ENCODE measurements around the gene DRAXIN. TPM values are rescaled to one million over a fixed set of nuclear protein-coding genes. Genes with fewer than 3 reads are reported as not detected.

DRAXIN gene
- total RNA-seq: under 0.01 and 0.12 TPM in 2 replicates

GRCh38 chr1:11691302-11691914 is at the start of gene DRAXIN:
DRAXIN (plus strand) TSS chr1:11691710; CDS start chr1:11706259, 14,549 bp downstream.

DNA sequence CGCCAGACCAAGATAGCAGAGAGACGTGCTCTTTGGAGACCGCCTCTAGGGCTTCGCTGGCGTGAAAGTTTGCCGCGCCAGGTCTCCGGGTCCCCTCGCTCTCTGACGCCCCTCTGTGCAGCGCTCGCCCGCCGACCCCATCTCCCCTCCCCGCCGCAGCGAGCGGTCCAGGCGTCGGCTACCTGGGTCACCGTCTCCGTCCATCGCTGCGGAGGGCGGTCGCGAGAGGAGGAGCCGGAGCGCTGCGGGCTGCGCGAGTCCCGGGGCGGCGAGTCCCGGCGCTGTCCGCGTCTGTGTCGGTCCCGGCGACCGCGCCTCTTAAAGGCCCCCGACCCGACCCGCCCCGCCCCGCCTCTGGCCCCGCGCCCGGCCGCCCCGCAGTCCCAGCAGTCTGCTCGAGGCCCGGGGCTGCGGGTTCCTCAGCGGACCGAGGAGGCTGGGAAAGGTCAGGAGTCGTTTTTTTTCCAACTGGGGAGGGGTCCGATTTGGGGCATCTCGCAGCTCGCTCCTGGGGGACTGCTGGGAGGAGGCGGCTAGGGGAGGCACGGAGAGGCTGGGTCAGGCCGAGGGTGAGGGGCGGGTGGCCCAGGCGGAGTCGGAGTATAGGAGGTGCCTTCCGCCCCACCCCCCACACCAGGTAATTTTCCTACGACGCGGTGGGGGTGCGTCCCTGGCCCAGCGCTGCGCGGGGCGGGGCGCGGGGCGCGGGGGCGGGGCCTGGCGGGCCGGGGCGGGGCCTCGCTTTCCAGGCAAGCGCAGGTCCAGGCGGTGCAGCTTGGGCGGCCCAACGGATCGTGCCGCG is 37.2 kb upstream of the DRAXIN start, which contains the start of the genes FBXO2 and FBXO44:
FBXO2 (minus strand) TSS at position 293 of the 802 bp plus-strand sequence; CDS start at position 204, 89 bp downstream.
FBXO44 (plus strand) TSS at position 741 of the 802 bp plus-strand sequence. CDS start 959 bp downstream, outside the sequence.

DNA sequence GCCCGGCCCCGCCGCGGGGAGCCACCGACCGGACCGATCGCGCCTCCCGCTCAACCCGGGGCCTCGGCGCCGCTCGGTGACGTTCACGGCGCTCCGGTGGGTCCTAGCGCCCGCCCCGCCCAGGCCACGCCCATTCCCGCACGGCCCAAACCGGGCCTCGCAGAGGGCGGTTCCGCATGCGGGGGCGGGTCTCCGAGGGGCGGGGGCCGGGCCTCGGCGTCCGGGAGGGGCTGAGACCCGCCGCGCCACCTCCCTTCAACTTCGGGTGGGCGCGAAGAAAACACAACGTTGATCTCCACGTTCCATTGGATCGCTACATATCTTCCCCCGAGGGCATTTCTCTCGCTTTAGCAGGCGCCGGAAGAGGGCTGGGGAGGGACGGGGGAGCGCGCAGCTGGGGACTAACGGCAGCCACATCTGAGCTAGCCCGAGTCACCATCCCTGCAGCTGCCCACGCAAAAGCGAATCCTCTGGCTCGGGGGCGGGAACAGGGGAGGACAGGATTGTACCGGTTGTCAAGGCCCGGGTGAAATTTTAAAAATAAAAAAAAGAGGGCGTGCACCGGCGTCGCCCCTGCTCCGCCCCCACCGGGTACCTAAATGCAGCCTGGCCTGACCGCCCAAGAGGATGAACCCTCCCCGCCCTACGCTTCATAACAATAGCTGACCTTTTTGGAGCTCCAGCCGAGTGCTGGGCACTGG is 10.3 kb upstream of the DRAXIN start, which contains the start of gene MAD2L2:
MAD2L2 (minus strand) TSS at position 78 of the 701 bp plus-strand sequence. CDS start 547 bp downstream, outside the sequence.

DNA sequence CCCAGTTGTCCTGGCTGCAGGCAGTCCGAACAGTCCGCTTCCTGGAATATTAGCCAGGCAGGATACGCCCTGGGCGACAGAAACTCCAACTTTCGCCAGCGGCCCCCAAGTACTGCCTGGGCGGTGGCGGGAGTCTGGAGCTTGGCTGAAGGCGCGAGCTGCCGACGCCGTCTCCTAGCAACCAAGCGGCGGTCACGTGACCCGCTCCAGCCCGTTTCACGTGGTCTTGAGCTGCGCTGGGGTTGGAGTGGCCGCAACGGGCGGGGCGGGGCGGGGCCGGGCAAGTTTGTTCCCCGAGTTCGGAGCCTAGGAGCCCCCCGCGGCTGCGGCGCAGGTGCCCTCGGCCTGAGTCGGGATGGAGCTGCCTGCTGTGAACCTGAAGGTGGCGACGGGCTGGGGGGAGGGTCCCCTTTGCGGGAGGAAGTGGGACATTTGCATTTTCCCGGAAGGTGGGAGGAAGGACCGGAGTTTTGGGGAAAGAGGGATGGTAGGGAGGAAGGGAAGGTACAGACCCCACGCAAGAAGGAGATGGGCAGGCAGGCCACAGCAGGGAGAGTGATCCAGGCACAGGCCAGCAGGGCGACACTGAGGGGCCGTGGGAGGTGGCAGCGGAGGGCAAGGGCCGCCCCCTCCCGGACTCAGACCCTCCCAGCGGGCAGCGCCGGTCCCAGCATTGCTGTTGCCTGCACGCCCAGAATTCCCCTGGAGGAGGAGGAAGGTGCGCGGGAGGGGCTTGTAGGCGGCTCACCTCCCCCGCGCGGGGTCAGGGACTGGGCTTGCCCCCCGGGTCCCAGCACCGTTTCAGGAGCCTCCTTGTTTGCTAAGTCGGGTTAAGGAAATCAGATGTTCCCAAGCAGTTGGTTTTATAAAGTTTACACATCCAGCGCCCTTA is 44.6 kb downstream of the DRAXIN start, which contains the start of gene AGTRAP:
AGTRAP (plus strand) TSS at position 283 of the 892 bp plus-strand sequence; CDS start at position 356, 73 bp downstream.

GRCh38 chr1:11761988-11762406 is 70.5 kb downstream of the DRAXIN start, which contains the start of gene C1orf167:
C1orf167 (plus strand) TSS chr1:11762193; CDS start chr1:11764401, 2,208 bp downstream.

Other genes starting within 250 kb of the DRAXIN start
- gene DISP3, start 212.6 kb upstream of the DRAXIN start, total RNA-seq: under 0.01 TPM in 2 replicates
- gene FBXO2, start 37.3 kb upstream of the DRAXIN start, total RNA-seq: 0.22 and 1.2 TPM in 2 replicates
- gene FBXO44, start 36.8 kb upstream of the DRAXIN start, total RNA-seq: 10.0 and 24.5 TPM in 2 replicates
- gene FBXO6, start 27.5 kb upstream of the DRAXIN start, total RNA-seq: 6.6 and 6.8 TPM in 2 replicates
- gene MAD2L2, start 10.6 kb upstream of the DRAXIN start, total RNA-seq: 40.9 and 86.3 TPM in 2 replicates
- gene AGTRAP, start 44.4 kb downstream of the DRAXIN start, total RNA-seq: 51.0 and 59.9 TPM in 2 replicates
- not detected in 2 replicates for gene C1orf167, start 70.5 kb downstream of the DRAXIN start, total RNA-seq
- gene MTHFR, start 114.3 kb downstream of the DRAXIN start, total RNA-seq: 28.8 and 34.5 TPM in 2 replicates
- 22.5 and 28.4 TPM in 2 replicates for gene CLCN6, start 114.5 kb downstream of the DRAXIN start, total RNA-seq
- gene NPPA, start 156.1 kb downstream of the DRAXIN start, total RNA-seq: not detected in 2 replicates
- gene NPPB, start 167.2 kb downstream of the DRAXIN start, total RNA-seq: not detected in 2 replicates
- gene KIAA2013, start 234.7 kb downstream of the DRAXIN start, total RNA-seq: 75.1 and 84.0 TPM in 2 replicates
- gene PLOD1, start 243.0 kb downstream of the DRAXIN start, total RNA-seq: 279 and 552 TPM in 2 replicates

All from uterine smooth muscle cell (primary cell).